Activated naive CD4-positive, alpha-beta T cell treated with anti-CD3 and anti-CD28 coated beads, Interleukin-2, amount 50 U/mL, for 72 hours (primary cell): ENCODE results near the gene GABRD. TPM values are rescaled to one million over a fixed set of nuclear protein-coding genes. Genes with fewer than 3 reads are reported as not detected.

Experiments used
- ATAC-seq, 2 donors: fragments of 150-1000 bp; cut with Tn5 transposase; 2 replicates each; pipeline ENCODE4 v1.10.0; 2021; ENCODE audit warnings: mild to moderate bottlenecking in 2 of 2, moderate library complexity in 2 of 2
- DNase-seq, 2 donors: peaks; one replicate each; pipeline ENCODE4 v3.0.0; 2021 to 2022; ENCODE audit warnings: low spot score in 2 of 2
- H3K27ac Mint-ChIP-seq, 2 donors: one replicate each; pipeline ENCODE4 v1.8.0; 2022; ENCODE audit warnings: mild to moderate bottlenecking in 2 of 2, mixed read lengths in 2 of 2
- H3K36me3 Mint-ChIP-seq, 2 donors: one replicate each; pipeline ENCODE4 v1.8.0; 2022; ENCODE audit warnings: mixed read lengths in 2 of 2
- H3K9me3 Mint-ChIP-seq, 2 donors: one replicate each; pipeline ENCODE4 v1.8.0; 2022; ENCODE audit warnings: mixed read lengths in 2 of 2
- total RNA-seq, 2 donors: library from RNA; stranded (reverse); gene quantifications; one replicate each; pipeline ENCODE4 v1.2.3, GENCODE V29; 2022

The GABRD gene
- total RNA-seq, 2 donors from 2014 or later = not detected

DNA sequence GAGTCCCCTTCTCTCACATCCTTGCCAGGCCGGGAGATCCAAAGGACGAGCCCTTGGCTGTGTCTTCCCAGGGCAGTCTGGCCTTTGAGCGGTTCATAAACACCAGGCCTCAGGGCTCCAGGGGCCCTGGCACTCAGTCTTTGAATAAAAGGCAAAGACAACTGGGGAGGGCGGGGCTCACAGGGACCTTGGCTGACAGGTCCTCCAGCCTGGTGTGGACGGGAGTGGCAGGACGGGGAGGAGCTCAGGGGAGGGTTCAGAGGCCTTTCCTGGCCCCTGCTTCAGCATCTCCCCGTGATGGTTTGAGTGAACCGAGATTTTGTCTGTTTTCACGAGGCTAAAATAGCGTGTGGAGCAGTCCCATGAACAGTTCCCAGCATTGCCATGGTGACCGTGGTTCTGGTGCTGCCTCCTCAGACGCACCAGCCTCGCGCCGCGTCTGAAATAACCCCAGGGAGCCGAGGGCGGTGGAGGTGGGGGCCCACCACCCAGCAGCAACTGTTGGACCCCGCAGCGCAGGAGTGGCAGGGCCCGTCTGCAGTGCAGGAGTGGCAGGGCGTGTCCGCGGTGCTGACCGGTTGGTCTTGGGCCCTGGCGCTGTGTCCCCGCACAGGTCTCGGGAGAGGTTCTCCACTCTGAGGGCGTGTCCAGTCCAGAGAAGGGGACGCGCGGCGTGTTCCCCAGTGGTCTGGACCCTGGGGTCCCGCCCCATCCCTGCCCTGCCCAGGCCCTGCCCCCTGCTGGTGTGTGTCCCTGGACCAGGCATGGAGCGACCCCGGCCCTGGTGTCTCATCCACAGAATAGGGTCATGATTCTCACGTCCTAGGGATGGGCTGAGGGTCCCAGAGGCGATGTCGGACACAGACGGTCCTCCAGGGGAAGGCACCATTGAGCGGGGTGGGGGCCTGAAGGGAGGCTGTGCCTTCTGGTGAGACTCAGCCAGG lies 24.0 kb downstream of the GABRD start:
- Mint-ChIP-seq H3K27ac (no peak overlapping the region), H3K36me3 (no peaks in the 10 kb centered on the region), H3K9me3 (no peaks in the 10 kb centered on the region)
- DNase-seq (no peak), ATAC-seq (no peak)

DNA sequence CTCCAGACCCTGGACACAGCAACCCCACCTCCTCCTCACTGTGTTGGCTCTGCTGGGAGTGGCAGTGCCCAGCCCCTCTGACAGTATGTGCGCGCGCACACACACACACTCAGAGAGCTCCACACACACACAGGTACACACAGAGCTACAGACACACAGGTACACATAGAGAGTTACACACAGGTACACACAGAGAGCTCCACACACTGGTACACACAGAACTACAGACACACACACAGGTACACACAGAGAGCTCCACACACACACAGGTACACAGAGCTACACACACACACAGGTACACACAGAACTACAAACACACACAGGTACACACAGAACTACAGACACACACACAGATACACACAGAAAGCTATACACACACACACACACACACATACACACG lies 24.7 kb downstream of the GABRD start:
- Mint-ChIP-seq H3K27ac (peak overlapping the region in 1 of 2 donors; percentile 37), H3K36me3 (no peaks in the 10 kb centered on the region), H3K9me3 (no peaks in the 10 kb centered on the region)
- ATAC-seq (no peak), DNase-seq (no peak)

DNA sequence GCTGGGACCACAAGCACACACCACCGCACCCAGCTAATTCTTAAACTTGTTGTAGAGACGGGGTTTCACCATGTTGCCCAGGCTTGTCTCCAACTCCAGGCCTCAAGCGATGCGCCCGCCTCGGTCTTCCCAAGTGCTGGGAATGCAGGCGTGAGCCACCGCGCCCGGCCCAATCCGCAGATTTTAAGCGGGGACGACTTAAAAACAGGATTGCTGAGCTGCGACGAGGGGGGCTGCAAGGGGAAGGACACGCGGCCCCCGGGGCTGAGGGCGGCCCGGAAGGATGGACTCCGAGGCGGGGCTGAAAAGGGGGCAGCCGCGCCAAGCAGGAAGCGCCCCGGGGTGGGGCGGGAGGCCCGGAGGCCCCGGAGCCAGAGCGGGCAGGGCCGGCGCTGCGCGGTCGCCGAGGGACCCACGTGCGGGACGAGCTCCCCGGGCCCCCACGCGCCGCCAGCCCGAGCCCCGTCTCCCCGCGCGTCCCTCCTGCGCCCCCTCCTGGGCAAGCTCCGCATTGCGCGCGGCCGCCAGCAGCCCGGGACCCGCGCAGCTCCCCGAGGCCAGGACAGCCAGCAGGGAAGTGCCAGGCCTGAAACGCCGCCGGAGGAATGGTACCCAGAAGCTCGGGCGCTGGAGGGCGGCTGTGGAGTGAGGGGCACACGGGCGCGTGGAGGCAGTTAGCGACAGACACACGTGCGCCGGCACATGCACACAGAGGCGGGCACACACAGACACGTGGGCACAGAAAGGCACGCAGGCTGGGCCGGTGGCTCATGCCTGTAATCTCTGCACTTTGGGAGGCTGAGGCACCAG lies 25.6 kb downstream of the GABRD start:
- Mint-ChIP-seq H3K27ac (peak overlapping the region in 1 of 2 donors; percentile 37), H3K9me3 (no peaks in the 10 kb centered on the region), H3K36me3 (no peaks in the 10 kb centered on the region)
- DNase-seq = peak; percentile 76 to 95
- peak; percentile 77 to 80 for ATAC-seq

DNA sequence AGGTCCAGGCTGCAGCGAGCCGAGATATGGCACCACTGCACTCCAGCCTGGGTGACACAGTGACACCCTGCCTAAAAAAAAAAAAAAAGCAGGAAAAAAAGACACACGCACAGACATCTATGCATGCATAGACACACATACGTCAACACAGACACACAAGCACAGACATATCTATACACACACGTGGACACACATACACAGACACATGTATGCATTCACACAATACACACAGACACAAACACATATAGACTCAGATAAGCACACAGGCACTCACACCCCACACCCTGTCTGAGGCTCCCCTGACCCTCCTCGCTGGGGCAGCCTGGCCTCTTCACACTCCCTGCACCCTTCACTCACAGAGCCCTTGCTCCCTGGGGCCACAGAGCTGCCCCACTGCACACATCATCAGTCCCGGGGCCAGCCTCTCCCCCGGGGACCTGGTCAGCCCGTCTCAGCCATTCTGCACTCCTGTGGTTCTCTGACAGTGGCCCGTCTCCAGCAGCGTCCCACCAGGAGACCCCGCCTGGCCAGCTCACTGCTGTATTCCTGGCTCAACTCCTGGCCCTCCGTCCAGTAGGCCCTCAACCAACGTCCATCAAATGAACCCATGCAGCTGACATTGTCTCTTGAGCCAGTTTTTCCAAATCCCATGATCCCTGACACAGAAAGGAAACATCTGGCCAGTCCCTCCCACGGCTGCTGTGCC lies 26.5 kb downstream of the GABRD start:
- no peaks in the 10 kb centered on the region for H3K9me3 Mint-ChIP-seq
- DNase-seq = no peak
- H3K36me3 Mint-ChIP-seq = no peaks in the 10 kb centered on the region
- ATAC-seq = no peak
- no peak overlapping the region for H3K27ac Mint-ChIP-seq

DNA sequence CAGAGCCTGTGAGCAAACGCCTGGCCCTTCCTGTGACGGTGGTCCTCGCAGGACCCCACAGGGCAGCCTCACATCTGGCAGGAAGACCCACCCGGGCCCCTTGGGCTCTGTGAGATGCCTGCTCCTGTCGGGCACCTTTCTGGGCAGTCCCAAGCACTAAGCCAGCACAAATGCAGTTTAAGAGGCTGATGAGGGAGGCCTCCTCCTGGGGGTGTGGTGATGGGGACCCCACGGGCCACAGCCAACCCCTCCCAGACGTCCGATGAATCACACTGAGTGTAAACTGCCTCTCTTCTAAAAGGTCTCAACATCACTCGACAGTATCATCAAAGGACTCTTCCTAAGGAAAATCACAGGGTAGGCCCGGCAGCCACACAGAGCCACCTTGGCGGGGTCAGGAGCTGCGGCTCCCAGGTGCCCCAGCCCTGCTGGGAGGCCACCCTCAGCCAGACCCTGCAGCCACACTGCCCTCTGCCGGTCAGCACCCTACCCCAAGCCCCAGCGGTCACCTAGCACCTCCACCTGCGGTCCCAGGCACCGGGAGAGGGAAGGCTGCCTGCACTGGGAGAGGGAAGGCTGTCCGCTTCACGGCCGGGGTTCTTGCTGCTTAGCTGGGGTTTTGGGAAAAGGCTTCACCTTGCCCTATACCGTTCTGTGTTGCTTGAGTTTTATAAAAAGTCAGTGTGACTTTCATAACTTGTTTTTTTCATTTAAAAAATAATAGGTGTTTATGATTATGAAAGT lies 27.2 kb downstream of the GABRD start:
- Mint-ChIP-seq H3K36me3 (no peaks in the 10 kb centered on the region), H3K27ac (no peak overlapping the region), H3K9me3 (no peaks in the 10 kb centered on the region)
- ATAC-seq (peak in 1 of 2 donors; percentile 27), DNase-seq (peak; percentile 67 to 71)

DNA sequence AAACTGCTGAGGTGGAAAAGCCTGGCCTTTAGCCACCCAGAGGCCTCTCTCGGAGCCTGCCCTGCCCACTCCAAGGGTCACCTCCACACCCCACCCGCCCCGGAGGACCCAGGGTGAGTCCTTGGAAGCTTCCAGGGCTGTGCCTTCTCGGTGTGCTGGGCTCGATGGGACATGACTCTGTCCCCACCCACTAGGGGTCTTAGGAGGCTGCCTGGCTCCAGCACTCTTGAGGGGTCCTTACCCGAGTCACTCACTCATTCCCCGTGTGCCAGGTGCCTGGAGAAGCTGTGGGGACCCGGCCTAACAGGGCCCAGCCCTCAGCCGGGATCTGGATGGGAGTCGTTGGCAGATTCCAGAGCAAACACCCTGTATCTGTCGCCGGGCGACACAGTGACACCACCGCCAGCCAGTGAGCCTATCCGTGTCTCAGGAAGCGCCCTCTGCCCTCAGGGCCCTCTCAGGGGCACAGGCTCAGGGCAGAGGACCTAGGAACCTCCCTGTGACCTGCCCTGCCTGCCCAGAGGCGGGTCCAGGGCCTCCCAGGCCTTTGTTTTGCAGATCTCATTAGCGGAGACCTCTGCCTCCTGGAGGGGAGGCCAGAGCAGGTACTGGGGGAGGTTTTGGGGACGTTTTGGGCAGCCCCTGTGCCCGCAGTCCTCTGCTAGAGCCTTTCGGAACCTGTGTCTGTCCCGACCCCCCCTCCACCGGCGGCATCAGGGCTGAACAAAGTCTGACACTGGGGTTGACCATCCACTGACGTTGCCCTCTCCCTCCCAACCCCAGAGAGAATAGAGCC lies 28.0 kb downstream of the GABRD start:
- no peak for ATAC-seq
- DNase-seq = no peak
- H3K9me3 Mint-ChIP-seq = no peaks in the 10 kb centered on the region
- H3K27ac Mint-ChIP-seq = no peak overlapping the region
- no peaks in the 10 kb centered on the region for H3K36me3 Mint-ChIP-seq

DNA sequence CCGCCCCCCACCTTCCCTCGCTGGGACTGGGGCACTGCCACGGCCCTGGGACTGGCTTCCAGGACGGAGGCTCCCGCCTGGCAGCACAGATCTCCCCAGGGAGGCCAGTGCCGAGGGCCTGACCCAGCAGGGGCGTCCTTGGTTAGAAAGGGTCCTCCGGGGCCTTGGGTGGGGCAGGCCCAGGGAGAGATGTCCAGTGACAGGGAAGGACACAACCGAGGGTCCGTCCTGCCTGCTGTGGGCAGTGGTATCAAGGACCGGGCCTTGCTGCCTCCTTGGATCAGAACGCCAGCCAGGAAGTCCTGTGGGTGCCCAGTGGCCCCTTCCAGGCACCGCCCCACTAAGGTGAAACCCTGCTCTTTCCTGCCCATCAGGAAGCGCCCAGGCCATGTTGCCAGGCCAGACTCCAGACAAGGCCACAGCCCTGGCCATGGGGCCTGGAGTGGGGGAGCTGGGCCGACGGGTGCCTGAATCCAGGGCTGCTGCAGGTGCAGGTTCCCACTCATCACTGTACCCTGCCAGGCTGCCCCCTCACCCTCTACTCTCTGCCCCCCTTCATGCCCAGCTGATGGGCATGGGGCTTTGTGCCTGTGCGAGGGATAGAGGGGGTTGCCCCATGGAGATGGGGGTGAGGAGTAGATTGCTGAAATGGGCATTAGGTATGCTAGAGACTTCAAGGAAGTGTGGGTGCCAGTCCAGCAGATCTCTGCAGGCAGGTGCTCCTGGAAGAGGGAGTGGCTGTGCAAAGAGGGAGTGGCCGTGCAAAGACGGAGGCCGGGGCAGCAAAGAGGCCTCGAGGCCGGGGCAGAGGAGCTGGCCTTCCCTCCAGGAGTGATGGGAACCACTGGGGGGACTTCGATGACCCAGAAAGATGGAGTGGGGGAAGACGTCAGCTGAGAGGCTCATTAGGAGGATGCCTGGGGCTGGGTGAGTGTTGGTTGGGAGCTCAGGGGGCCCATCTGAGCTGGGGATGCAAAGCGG lies 28.9 kb downstream of the GABRD start:
- ATAC-seq = no peak
- DNase-seq = no peak
- H3K9me3 Mint-ChIP-seq = no peaks in the 10 kb centered on the region
- H3K27ac Mint-ChIP-seq = peak overlapping the region in 1 of 2 donors; percentile 24
- no peaks in the 10 kb centered on the region for H3K36me3 Mint-ChIP-seq

DNA sequence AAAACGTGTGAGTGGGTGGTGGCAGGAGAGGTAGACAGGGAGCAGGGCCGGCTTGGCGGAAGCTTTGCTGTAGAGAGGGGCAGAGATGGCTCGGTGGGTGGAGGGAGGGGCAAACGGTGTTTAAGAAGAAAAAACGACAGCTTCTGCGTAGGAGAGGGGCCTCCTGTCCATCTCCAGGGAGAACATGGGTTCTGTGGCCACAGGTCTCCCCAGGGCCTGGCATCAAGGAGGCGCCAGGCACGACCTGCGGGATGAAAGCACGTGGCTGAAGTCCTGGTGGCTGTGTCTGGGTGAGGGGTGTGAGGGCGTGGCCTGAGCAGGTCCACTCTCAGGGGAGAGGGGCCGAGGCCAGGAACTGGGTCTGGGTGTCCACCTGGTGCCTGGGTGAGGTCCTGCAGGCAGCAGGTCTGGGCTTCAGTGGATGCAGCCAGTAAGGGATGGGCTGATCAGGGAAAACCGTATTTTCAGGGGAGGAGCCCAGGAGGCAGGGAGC lies 30.1 kb downstream of the GABRD start:
- Mint-ChIP-seq H3K36me3 (no peaks in the 10 kb centered on the region), H3K9me3 (no peaks in the 10 kb centered on the region), H3K27ac (peak overlapping the region; percentile 33 to 65)
- ATAC-seq (no peak), DNase-seq (no peak)

DNA sequence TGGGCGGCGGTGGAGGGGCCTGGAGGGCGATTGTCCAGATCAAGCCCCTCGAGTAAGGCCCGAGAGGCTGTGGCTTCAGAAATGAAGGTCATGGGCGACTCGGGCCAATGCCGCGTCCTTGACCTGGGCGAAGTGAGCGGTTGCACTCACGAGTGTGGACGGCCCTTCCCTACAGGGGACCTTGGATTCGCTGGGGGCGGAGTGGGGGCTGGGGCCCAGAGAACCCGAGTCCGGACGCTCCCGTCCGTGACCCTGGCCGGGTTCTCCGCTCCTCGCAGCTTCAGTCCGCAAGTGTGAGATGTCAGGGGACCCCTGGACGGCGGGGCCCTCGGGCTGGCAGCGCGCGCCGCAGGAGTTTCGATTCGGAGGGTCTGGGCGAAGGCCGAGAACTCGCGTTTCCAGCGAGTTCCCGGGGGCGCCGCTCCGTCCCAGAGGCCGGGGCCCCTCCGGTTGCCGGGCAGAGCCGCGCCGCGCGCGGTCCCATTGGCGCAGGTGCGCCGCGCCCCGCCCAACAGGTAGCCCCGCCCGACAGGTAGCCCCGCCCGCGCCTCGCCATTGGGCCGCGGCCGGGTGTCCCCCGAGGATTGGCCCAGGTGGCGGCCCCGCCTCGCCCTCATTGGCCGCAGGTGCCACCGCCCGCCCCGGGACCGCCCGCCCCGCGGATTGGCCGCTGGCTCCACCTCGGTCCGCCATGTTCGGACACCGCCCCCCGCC lies 30.7 kb downstream of the GABRD start, which contains the start of gene PRKCZ:
Gene PRKCZ, plus strand, starts transcription at position 694 of the 714 bp plus-strand sequence. CDS start 220 bp downstream, outside the sequence.
- peak; percentile 94 to 96 for DNase-seq
- Mint-ChIP-seq H3K9me3 (no peaks in the 10 kb centered on the region), H3K27ac (peak within 1 kb of the TSS; percentile 33 to 65), H3K36me3 (no peaks in the 10 kb centered on the region)
- ATAC-seq = peak; percentile 94

DNA sequence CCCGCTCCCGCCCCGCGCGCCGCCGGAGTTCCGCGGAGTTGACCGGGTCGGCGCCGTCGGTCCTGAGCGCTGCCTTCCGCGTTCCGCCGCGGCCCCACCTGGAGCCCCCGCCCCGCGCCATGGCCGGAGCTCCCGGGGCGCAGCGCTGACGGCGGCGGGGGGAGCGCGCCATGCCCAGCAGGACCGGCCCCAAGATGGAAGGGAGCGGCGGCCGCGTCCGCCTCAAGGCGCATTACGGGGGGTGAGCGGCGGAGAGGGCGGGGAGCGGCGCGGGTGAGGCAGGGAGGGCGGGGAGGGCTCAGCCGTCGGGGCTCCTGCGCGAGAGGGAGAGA lies 31.3 kb downstream of the GABRD start:
- Mint-ChIP-seq H3K27ac (no peak overlapping the region), H3K9me3 (no peaks in the 10 kb centered on the region), H3K36me3 (no peaks in the 10 kb centered on the region)
- peak in 1 of 2 donors; percentile 46 for ATAC-seq
- DNase-seq = peak in 1 of 2 donors; percentile 35

DNA sequence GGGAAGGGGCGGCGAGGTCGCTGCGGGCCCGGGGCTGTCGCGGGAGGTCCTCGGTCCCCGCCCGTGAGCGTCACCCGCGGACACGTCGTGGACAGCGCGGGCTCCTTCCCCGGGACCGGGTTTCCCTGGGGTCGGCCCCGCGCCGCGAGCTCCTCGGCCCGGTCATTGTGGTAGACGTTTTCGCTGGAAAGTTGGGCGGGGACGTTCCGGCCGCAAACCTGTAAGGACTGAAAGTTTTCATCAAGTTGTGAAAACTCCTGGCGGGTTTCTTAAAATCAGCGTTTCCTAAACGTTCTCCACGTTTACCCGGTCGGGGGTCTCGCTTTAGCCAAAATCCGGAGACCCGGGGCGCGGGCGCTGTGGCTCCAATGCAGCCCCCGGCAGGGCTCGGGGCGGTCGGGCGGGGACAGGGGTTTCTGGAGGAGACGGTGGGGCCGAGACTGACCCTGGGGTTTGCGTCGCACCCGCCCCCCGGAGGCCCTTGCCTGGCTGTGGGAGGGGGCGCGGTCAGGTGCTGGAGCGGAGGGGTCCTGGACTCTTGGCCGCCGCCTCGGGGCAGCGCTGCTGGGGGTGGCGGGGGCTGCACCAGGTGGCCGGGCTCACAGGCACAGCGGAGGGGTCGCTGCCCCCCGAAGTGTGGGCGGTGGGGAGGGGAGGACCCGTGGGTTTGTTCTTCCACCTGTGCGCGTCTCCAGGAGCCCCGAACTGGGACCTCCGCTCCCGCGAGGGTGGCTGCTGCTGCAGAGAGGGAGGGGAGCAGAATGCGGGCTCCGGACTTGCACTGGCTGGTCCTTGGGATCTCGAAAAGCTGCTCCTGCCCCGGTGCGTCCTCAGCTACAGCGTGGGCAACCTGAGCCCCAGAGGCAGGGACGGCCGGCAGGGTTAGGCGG lies 31.9 kb downstream of the GABRD start:
- DNase-seq = no peak
- Mint-ChIP-seq H3K9me3 (no peaks in the 10 kb centered on the region), H3K27ac (peak overlapping the region in 1 of 2 donors; percentile 20), H3K36me3 (no peaks in the 10 kb centered on the region)
- ATAC-seq = no peak

DNA sequence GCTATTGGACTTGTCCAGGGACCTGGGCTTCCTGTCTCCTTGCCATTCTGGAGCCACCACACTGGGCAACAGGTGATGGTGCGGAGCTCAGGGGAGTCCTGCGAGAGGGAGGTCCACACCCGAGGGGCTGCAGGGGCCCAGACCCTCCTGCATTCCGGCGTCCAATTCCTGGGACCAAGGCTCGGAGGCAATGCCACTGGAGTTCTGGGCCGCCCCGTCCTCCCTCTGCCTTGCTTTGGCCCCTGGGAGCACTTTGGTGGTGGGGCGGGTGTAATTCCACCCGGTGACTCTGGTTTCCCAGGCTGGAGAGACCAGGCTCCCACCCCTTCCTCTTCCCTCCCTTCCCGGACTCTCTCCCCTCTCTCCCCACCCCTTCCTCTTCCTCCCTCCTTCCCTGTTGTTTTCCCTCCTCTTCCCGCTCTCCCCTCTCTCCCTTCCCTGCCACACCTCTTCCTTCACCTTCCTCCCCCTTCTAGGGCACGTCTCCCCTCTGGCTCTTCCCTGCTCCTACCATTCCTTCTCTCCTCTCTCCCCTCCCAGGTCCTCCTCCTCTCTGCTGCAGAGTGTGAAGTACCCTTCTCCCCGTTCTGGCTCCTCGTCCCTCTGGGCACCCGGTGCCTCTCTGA lies 33.0 kb downstream of the GABRD start:
- no peaks in the 10 kb centered on the region for H3K9me3 Mint-ChIP-seq
- H3K36me3 Mint-ChIP-seq = no peaks in the 10 kb centered on the region
- peak overlapping the region in 1 of 2 donors; percentile 20 for H3K27ac Mint-ChIP-seq

DNA sequence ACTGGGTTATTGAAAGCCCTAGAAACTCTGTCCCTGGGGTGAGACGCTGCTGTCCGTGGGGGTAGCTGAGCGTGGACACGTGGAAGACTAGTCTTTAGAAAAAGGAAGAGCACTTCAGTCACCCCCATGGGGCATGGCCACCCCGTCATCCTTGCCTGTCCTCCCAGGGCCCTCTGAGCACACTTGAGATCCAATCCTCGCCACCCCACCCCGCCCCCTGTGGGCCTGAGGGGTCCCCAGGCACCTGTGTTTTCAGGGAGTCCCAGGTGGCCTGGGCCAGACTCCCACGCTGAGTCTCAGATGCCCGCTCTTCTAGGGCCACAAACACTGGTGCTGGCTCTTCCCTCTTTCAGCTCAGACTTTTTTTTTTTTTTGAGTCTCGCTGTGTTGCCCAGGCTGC lies 33.6 kb downstream of the GABRD start:
- no peak for DNase-seq
- no peak for ATAC-seq
- H3K9me3 Mint-ChIP-seq = no peaks in the 10 kb centered on the region
- H3K36me3 Mint-ChIP-seq = no peaks in the 10 kb centered on the region
- H3K27ac Mint-ChIP-seq = no peak overlapping the region

More for the DNA sequence above, 33.0 kb downstream of the GABRD start:
- DNase-seq (no peak), ATAC-seq (no peak)
